Panc1 (cell line): Measurements from ENCODE around the gene STKLD1. TPM values are rescaled to one million over a fixed set of nuclear protein-coding genes. Genes with fewer than 3 reads are reported as not detected.

Source experiments
- ATAC-seq: fragments of 200-7000 bp; cut with Tn5 transposase; 2 replicates; pipeline ENCODE4 v1.9.1; 2020; ENCODE audit warnings: mild to moderate bottlenecking, moderate library complexity
- BruUV-seq: library from RNA; stranded (reverse); fragments of 400-500 nt; replicated peaks from 2 replicates; lab custom pipeline; 2021; lab: Mats Ljungman, UMichigan
- CTCF ChIA-PET: fragments of 300-600 bp; sonication (Branson Sonifier 250); formaldehyde crosslinking; loops from one replicate; lab custom pipeline; 2022; ENCODE audit warnings: antibody characterized with exemption; lab: Charles Lee
- POLR2A ChIA-PET: fragments of 300-600 bp; sonication (Branson Sonifier 250); formaldehyde crosslinking; loops from one replicate; lab custom pipeline; 2022; ENCODE audit warnings: antibody characterized with exemption; lab: Charles Lee
- DNase-seq: peaks from one replicate; pipeline ENCODE4 v3.0.0-alpha.2; 2010; ENCODE audit warnings: low read depth, low spot score
- H3K27ac ChIP-seq: 2 replicates; pipeline ENCODE4 v1.5.1; 2011; ENCODE audit warnings: mild to moderate bottlenecking, low read length, inconsistent platforms
- H3K27me3 ChIP-seq: fragments of 200-500 bp; sonication (Bioruptor generic); 2 replicates; pipeline ENCODE4 v1.6.0; 2014; ENCODE audit warnings: low read length, inconsistent platforms; ENCODE audit not compliant: control insufficient read depth, insufficient read depth
- H3K36me3 ChIP-seq: fragments of 200-500 bp; sonication (Bioruptor generic); 2 replicates; pipeline ENCODE4 v1.5.1; 2014; ENCODE audit warnings: inconsistent platforms, mild to moderate bottlenecking, low read length, moderate library complexity; ENCODE audit not compliant: control insufficient read depth, insufficient read depth
- H3K4me1 ChIP-seq: 2 replicates; pipeline ENCODE4 v1.5.1; 2011; ENCODE audit warnings: inconsistent platforms, mild to moderate bottlenecking, low read length, moderate library complexity; ENCODE audit not compliant: control insufficient read depth, insufficient read depth
- H3K4me3 ChIP-seq, 2 experiments: 2 replicates each; pipeline ENCODE4 v1.5.1; 2011 to 2012; ENCODE audit warnings: low read depth in 2 of 2, low read length in 2 of 2, mild to moderate bottlenecking in 2 of 2, inconsistent platforms in 1 of 2, moderate library complexity in 1 of 2
- H3K9me3 ChIP-seq: fragments of 200-500 bp; sonication (Bioruptor generic); 2 replicates; pipeline ENCODE4 v1.5.1; 2014; ENCODE audit warnings: low read depth, mild to moderate bottlenecking, inconsistent platforms, low read length, moderate library complexity; ENCODE audit not compliant: control insufficient read depth, insufficient read depth
- POLR2AphosphoS5 ChIP-seq: IDR thresholded peaks from 2 replicates; pipeline ENCODE4 v1.6.1; 2012; ENCODE audit warnings: mild to moderate bottlenecking, low read depth, low read length, moderate library complexity
- REST ChIP-seq, 2 experiments: IDR thresholded peaks; 2 replicates each; pipeline ENCODE4 v1.6.1; 2011 to 2012; ENCODE audit warnings: low read depth in 2 of 2, control low read depth in 1 of 2, low read length in 1 of 2, mild to moderate bottlenecking in 1 of 2, moderate library complexity in 1 of 2; ENCODE audit not compliant: insufficient read depth in 1 of 2
- SIN3A ChIP-seq: IDR thresholded peaks from 2 replicates; pipeline ENCODE4 v1.6.1; 2012; ENCODE audit warnings: low read depth, mild to moderate bottlenecking, low read length, moderate library complexity, borderline replicate concordance; ENCODE audit not compliant: insufficient read depth
- TCF7L2 ChIP-seq: IDR thresholded peaks from 2 replicates; pipeline ENCODE4 v1.6.1; 2011; ENCODE audit warnings: mild to moderate bottlenecking, low read depth, low read length, inconsistent platforms
- in situ Hi-C: cut with HindIII; loops from 2 replicates; pipeline ENCODE4 v1.10.0; 2016; ENCODE audit warnings: low sequenced_read_pairs, low pct_unique_long_range_greater_than_20kb
- intact Hi-C: fragments of 100-400 bp; cut with micrococcal nuclease; formaldehyde crosslinking; loops from one replicate; pipeline ENCODE4 v1.10.0; 2022; ENCODE audit not compliant: unreplicated experiment
- total RNA-seq: library from RNA; stranded (reverse); gene quantifications from one replicate; pipeline ENCODE4 v1.2.1, GENCODE V29; 2021; ENCODE audit not compliant: unreplicated experiment
- TF ChIP-seq, protein P1 (sequence below): fragments of 450-650 bp; IDR thresholded peaks from 2 replicates; pipeline ENCODE4 v1.5.1; 2017; ENCODE audit warnings: mild to moderate bottlenecking

STKLD1 gene
- total RNA-seq, 1 experiment from 2014 or later: 0.74 TPM

DNA sequence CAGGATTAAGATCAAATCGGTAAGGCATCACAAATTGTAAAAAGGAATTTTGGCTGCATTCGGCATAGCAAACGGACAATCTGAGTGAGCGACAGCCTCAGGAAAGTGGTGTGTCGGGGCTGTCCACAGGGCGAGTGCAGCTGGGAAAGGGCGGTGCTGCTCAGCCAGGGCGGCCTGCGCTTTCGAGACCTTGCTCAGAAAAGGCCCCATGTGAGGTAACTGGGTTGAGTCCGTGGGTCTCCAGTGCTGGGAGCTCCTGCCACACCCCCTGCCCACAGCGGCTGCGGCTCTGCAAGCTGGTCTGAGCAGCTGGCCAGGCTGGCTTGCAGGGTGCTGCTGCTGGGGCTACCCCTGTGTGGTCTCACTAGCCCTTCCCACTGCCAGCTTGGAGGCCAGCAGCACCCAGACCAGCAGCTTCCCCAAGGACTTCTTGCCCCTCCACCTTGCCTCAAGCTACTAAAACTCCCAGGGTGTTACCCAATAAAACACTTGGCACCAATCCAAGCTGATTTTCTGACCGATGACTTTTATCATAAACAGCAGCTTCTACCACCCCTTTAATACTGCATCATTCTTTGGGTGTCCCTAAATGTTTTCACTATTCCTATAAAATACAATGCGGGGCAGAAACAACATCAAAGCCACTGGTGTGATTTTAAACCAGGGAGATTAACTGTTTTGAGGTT lies 13.7 kb upstream of the STKLD1 start:
- H3K4me3 ChIP-seq: no peak overlapping the region
- peaks cover 6% of the 10 kb centered on the region; the same call in 1 of the 2 replicates for H3K36me3 ChIP-seq
- CTCF ChIA-PET: no interaction called here
- H3K4me1 ChIP-seq: peaks cover 5% of the 10 kb centered on the region; the same call in 1 of the 2 replicates
- intact Hi-C loops (no loop called here), in situ Hi-C loops (no loop called here)
- ATAC-seq (no peak), DNase-seq (no peak)
- POLR2A ChIA-PET: no interaction called here
- BruUV-seq: TSS peak; percentile 71
- no peaks in the 10 kb centered on the region for H3K27me3 ChIP-seq
- no peaks in the 10 kb centered on the region for H3K9me3 ChIP-seq
- TF ChIP-seq, protein P1, sequence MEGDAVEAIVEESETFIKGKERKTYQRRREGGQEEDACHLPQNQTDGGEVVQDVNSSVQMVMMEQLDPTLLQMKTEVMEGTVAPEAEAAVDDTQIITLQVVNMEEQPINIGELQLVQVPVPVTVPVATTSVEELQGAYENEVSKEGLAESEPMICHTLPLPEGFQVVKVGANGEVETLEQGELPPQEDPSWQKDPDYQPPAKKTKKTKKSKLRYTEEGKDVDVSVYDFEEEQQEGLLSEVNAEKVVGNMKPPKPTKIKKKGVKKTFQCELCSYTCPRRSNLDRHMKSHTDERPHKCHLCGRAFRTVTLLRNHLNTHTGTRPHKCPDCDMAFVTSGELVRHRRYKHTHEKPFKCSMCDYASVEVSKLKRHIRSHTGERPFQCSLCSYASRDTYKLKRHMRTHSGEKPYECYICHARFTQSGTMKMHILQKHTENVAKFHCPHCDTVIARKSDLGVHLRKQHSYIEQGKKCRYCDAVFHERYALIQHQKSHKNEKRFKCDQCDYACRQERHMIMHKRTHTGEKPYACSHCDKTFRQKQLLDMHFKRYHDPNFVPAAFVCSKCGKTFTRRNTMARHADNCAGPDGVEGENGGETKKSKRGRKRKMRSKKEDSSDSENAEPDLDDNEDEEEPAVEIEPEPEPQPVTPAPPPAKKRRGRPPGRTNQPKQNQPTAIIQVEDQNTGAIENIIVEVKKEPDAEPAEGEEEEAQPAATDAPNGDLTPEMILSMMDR: no peak
- peak; percentile 22; the same call in 1 of the 2 replicates for TF ChIP-seq POLR2AphosphoS5
- no peak for TF ChIP-seq TCF7L2
- H3K27ac ChIP-seq: no peak overlapping the region

DNA sequence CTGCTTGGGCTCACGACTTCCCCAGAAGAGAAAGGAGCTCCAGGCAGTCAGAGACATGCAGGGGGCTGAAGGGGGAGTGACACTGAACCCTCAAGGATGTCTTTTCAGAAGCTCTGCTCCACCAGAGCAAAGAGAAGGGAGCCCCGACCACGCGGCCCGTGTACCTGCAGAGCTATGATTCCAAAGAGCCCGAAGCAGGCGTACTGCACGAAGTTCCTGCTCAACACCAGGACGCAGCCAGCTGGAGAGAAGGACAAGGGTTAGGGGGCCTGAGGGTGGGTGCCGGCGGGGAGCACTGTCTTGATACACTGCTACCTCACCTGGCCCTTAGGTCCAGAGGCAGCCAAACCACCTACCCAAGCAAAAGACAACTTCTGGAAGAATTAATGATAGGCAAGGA lies 9.7 kb upstream of the STKLD1 start:
- no peak overlapping the region for H3K4me3 ChIP-seq
- ChIA-PET POLR2A (no interaction called here), CTCF (no interaction called here)
- peaks cover 6% of the 10 kb centered on the region; the same call in 1 of the 2 replicates for H3K36me3 ChIP-seq
- no peak for ATAC-seq
- peaks cover 13% of the 10 kb centered on the region for H3K4me1 ChIP-seq
- intact Hi-C loops: no loop called here
- BruUV-seq: no TSS peak
- in situ Hi-C loops: no loop called here
- TF ChIP-seq SIN3A (no peak), TCF7L2 (no peak), REST (IDR thresholded peaks at IDR 0.05; ENCODE audit: insufficient read depth in 1 of 2, low read depth in 2 of 2, low read length in 1 of 2) (no peak)
- no peaks in the 10 kb centered on the region for H3K27me3 ChIP-seq
- no peak overlapping the region for H3K27ac ChIP-seq
- DNase-seq: no peak
- H3K9me3 ChIP-seq: no peaks in the 10 kb centered on the region

DNA sequence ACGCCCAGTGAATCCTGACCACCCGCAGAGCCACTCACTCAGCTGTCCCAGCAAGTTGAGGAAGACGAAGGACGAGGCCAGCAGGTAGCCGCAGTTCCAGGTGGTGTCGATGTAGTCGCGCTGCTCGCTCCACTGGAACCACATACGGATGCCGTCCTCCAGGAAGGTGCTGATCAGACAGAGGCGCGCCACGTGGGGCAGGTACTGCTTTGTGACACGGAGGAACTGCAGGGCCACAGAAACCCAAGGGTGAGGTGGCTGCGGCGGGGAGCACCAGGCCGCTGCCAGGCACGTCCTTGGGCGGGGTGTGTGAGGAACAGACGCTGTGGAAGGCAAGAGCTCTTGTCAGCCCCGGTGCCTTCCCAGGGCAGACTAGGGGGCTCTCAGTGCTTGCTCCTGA lies 8.9 kb upstream of the STKLD1 start:
- ATAC-seq (no peak), DNase-seq (no peak)
- ChIA-PET POLR2A (no interaction called here), CTCF (no interaction called here)
- no peak for TF ChIP-seq SIN3A
- TF ChIP-seq, protein P1: no peak
- no peak for TF ChIP-seq POLR2AphosphoS5
- TF ChIP-seq TCF7L2: no peak
- no peak for TF ChIP-seq REST (IDR thresholded peaks at IDR 0.05; ENCODE audit: insufficient read depth in 1 of 2, low read depth in 2 of 2, low read length in 1 of 2)
- no peak overlapping the region for H3K4me3 ChIP-seq
- no peaks in the 10 kb centered on the region for H3K9me3 ChIP-seq
- peaks cover 13% of the 10 kb centered on the region for H3K4me1 ChIP-seq
- no TSS peak for BruUV-seq
- peaks cover 6% of the 10 kb centered on the region; the same call in 1 of the 2 replicates for H3K36me3 ChIP-seq
- no peak overlapping the region for H3K27ac ChIP-seq
- in situ Hi-C loops (no loop called here), intact Hi-C loops (no loop called here)
- H3K27me3 ChIP-seq: no peaks in the 10 kb centered on the region
